Measurements from ENCODE around the gene TLCD4.

DNA sequence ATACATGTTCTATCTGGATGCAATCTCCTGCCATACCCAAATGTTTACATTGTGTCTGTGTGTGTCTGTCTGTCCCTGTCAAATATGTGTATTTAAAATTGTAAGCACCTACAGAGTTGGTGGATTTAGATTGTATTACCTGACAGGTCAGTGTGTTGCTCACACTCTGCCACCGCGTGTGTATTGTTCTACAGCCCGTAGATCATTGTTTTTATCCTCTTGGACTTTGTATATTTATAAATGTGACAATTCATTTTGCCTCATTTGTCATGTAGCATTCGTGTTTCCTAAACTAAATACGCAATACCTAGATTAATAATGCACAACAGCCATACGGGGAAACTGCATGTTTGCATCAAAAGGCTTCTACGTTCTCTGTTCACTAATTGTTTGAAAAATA lies 45.0 kb upstream of the TLCD4 start:
- TF ChIP-seq, protein P1, sequence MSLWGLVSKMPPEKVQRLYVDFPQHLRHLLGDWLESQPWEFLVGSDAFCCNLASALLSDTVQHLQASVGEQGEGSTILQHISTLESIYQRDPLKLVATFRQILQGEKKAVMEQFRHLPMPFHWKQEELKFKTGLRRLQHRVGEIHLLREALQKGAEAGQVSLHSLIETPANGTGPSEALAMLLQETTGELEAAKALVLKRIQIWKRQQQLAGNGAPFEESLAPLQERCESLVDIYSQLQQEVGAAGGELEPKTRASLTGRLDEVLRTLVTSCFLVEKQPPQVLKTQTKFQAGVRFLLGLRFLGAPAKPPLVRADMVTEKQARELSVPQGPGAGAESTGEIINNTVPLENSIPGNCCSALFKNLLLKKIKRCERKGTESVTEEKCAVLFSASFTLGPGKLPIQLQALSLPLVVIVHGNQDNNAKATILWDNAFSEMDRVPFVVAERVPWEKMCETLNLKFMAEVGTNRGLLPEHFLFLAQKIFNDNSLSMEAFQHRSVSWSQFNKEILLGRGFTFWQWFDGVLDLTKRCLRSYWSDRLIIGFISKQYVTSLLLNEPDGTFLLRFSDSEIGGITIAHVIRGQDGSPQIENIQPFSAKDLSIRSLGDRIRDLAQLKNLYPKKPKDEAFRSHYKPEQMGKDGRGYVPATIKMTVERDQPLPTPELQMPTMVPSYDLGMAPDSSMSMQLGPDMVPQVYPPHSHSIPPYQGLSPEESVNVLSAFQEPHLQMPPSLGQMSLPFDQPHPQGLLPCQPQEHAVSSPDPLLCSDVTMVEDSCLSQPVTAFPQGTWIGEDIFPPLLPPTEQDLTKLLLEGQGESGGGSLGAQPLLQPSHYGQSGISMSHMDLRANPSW (CRISPR knock-in tag; IDR thresholded peaks at IDR 0.05; ENCODE audit: borderline replicate concordance): no peak
- TF ChIP-seq TP53 (CRISPR knock-in tag; conservative IDR thresholded peaks at IDR 0.05) (no peak), ATF4 (CRISPR knock-in tag; IDR thresholded peaks at IDR 0.05) (no peak), MIER2 (CRISPR knock-in tag; IDR thresholded peaks at IDR 0.05) (no peak), ARNT (IDR thresholded peaks at IDR 0.05) (no peak), ZNF639 (CRISPR knock-in tag; conservative IDR thresholded peaks at IDR 0.05) (no peak), RFXANK (CRISPR knock-in tag; IDR thresholded peaks at IDR 0.05) (no peak), POLR2A (IDR thresholded peaks at IDR 0.05; ENCODE audit: insufficient read depth in 1 of 2, low read depth in 2 of 2, low read length in 2 of 2) (no peak), SMARCC2 (IDR thresholded peaks at IDR 0.05) (no peak), SMC3 (IDR thresholded peaks at IDR 0.05; ENCODE audit: low read length) (no peak), YY1 (IDR thresholded peaks at IDR 0.05; ENCODE audit: insufficient read depth, insufficient replicate concordance, low read depth, low read length) (no peak), SIX1 (CRISPR knock-in tag; IDR thresholded peaks at IDR 0.05; ENCODE audit: borderline replicate concordance) (no peak)
- TF ChIP-seq, protein P2, sequence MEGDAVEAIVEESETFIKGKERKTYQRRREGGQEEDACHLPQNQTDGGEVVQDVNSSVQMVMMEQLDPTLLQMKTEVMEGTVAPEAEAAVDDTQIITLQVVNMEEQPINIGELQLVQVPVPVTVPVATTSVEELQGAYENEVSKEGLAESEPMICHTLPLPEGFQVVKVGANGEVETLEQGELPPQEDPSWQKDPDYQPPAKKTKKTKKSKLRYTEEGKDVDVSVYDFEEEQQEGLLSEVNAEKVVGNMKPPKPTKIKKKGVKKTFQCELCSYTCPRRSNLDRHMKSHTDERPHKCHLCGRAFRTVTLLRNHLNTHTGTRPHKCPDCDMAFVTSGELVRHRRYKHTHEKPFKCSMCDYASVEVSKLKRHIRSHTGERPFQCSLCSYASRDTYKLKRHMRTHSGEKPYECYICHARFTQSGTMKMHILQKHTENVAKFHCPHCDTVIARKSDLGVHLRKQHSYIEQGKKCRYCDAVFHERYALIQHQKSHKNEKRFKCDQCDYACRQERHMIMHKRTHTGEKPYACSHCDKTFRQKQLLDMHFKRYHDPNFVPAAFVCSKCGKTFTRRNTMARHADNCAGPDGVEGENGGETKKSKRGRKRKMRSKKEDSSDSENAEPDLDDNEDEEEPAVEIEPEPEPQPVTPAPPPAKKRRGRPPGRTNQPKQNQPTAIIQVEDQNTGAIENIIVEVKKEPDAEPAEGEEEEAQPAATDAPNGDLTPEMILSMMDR (CRISPR knock-in tag; IDR thresholded peaks at IDR 0.05): no peak
- TF ChIP-seq, protein P3, sequence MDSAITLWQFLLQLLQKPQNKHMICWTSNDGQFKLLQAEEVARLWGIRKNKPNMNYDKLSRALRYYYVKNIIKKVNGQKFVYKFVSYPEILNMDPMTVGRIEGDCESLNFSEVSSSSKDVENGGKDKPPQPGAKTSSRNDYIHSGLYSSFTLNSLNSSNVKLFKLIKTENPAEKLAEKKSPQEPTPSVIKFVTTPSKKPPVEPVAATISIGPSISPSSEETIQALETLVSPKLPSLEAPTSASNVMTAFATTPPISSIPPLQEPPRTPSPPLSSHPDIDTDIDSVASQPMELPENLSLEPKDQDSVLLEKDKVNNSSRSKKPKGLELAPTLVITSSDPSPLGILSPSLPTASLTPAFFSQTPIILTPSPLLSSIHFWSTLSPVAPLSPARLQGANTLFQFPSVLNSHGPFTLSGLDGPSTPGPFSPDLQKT (CRISPR knock-in tag; IDR thresholded peaks at IDR 0.05; ENCODE audit: borderline replicate concordance): no peak
